HG02763 (cell line): Measurements from ENCODE around the gene ASIC3.
"Not testable (repeated sequence)": the region's sequence is repeated elsewhere in the genome, so short reads cannot be mapped to it uniquely, and the experiment has no call there.

Experiments used
- ATAC-seq: cut with Tn5 transposase; IDR thresholded peaks from one replicate; pipeline ENCODE4 v1.9.1; 2021; ENCODE audit warnings: mild to moderate bottlenecking, moderate library complexity; ENCODE audit not compliant: unreplicated experiment

The ASIC3 gene

GRCh38 chr7:151047976-151048815 is at the start of gene ASIC3:
Gene ASIC3, plus strand, starts transcription at chr7:151048531. Its CDS starts 355 bp downstream, at chr7:151048886.
- no peak for ATAC-seq

DNA sequence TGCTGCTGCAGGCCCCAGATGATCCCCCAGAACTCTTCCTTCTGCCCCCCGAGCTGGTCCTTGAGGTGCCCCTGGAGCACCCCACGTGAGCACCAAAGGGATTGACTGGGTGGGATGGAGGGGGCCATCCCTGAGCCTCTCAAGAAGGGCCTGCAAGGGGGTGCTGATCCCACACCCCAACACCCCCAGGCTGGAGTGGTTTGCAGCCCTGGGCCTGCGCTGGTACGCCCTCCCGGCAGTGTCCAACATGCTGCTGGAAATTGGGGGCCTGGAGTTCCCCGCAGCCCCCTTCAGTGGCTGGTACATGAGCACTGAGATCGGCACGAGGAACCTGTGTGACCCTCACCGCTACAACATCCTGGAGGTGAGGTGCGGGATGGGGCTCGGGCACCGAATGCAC is 49.3 kb upstream of the ASIC3 start:
- no peak for ATAC-seq

DNA sequence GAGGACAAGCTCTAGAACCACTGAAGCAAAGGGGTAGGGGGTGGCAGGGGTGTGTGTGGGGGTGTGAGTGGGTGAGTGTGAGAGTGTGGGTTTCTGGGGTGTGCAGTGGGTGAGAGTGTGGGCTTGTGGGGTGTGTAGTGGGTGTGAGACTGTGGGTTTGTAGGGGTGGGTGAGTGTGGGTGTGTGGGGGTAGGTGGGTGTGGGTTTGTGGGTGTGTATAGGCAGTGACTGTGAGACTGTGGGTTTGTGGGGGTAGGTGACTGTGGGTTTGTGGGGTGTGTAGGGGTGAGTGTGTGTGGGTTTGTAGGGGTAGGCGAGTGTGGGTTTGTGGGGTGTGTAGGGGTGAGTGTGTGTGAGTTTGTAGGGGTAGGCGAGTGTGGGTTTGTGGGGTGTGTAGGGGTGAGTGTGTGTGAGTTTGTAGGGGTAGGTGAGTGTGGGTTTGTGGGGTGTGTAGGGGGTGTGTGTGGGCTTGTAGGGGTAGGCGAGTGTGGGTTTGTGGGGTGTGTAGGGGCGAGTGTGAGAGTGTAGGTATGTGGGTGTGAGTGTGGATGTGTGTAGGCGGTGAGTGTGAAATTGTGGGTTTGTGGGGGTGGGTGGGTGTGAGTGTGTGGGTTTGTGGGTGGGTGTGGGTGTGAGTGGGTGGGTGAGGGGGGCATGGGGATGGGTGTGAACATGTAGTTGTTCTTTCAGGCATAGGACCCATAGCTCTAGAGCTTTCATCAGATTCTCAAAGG is 48.7 kb upstream of the ASIC3 start:
- no peak for ATAC-seq

DNA sequence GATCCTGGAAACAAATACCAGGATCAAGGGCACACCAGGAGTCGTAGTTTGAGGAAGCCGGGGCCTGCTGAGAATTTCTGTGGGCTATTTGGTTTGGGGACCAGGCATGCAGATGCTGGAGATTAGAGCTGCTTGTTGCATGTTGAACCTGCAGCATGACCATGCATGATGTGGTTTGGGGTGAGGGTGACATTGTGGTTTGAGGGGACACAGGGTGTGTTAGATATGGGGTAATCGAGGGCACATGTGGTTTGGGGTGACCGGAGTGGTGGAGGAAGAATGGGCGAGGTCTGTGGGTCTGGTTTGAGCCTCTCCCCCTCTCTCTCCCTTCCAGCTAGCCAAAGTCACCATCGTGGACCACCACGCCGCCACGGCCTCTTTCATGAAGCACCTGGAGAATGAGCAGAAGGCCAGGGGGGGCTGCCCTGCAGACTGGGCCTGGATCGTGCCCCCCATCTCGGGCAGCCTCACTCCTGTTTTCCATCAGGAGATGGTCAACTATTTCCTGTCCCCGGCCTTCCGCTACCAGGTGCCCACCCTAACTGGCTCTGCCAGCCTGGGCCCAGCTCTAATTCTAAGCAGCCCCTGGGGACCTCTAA is 47.3 kb upstream of the ASIC3 start:
- no peak for ATAC-seq

DNA sequence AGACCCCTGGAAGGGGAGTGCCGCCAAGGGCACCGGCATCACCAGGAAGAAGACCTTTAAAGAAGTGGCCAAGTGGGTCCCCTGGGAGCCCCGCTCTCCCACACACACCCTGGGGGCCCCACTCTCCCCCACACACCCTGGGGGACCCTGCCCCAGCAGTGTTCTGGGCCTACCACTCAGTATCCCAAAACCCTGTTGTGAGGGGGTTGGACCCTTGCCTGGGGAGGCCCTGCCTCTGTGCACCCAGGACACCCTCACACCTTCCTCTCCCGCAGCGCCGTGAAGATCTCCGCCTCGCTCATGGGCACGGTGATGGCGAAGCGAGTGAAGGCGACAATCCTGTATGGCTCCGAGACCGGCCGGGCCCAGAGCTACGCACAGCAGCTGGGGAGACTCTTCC is 46.8 kb upstream of the ASIC3 start:
- no peak for ATAC-seq

DNA sequence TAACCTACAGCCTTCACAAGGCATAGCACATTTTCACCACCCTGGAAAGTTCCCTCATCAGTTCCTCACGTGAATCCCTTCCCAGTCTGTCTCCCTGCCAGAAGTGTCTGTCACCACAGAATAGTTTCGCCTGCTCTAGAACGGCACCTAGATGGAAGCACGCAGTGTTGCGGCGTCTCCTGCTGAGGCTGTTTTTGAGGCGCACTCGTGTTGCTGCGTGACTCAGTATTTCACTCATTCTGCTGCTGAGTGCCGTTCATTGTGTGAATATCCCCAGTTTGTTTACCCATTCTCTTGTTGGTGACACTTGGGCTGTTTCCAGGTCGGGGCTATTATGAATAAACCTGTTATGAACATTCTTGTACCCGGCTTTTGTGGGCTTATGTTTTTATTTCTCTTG is 44.8 kb upstream of the ASIC3 start:
- no peak for ATAC-seq

- no peak for ATAC-seq
These were observed 42.8 kb upstream of the ASIC3 start for GRCh38 chr7:151005566-151005965.

- ATAC-seq, result no peak
These were observed 41.6 kb upstream of the ASIC3 start for GRCh38 chr7:151006590-151007300.

DNA sequence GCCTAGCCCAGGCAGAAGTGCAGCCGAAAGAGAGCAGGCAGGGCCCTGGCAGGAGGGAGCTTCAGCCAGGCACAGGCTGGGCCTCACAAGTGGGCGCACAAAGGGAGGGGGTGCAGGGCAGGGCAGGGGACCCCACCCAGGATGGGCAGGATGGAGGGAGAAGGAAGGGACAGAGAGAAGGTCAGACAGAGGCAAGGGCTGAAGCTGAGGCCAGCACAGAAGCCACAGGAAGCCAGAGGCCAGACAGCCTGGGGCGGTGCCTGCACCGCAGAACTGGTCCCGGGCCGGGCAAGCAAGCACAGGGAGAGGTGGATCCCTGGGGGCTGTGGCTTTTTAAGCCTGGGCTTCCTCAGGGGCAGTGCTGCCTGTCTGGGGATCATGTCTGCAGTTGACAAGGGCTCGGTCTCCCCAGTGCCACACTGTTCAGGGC is 40.8 kb upstream of the ASIC3 start:
- no peak for ATAC-seq

DNA sequence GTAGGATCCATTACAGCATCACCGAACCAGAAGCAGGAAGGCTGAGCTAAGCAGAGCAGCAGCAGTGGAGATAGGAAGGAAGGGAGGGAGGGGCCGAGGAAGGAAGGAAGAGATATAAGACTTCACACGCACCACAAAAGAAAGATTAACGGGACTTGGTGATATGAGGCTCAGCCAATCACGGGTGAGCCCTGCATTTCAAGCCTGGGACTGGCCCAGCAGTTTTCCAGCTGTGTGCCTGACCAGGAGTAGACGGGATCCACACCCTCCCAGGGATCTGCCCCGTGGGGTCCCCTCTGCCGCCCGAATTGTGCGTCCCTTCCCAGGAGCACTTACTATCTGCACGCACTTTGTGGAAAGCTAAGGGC is 40.2 kb upstream of the ASIC3 start:
- ATAC-seq, result no peak

DNA sequence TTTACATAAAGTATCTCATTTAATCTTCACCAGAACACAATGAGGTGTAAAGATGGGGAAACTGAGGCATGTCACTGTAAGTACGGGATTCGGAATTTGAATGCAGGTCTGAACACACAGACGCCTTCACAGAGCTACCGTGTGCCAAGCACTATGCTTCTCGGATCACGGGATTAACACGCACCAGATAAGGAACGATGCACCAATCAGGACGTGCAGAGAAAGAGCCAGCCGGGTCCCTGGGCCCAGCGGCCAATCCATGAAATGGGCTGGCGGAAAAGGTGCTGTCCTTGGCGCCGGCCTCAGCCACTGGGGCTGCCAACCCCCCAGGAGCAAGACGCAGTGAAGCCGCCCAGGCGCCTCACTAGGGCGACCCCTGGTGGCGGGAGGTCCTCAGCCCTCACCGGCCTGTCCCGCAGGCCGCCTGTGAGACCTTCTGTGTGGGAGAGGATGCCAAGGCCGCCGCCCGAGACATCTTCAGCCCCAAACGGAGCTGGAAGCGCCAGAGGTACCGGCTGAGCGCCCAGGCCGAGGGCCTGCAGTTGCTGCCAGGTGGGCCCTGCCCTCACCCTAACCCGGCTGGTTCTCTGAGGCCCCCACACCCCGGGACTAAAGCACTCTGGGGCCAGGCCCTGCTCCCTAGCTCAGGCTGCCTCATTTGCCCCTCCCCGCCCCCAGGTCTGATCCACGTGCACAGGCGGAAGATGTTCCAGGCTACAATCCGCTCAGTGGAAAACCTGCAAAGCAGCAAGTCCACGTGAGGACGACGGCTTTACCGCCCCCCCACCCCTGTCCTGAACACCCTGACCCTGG is 39.6 kb upstream of the ASIC3 start:
- no peak for ATAC-seq

DNA sequence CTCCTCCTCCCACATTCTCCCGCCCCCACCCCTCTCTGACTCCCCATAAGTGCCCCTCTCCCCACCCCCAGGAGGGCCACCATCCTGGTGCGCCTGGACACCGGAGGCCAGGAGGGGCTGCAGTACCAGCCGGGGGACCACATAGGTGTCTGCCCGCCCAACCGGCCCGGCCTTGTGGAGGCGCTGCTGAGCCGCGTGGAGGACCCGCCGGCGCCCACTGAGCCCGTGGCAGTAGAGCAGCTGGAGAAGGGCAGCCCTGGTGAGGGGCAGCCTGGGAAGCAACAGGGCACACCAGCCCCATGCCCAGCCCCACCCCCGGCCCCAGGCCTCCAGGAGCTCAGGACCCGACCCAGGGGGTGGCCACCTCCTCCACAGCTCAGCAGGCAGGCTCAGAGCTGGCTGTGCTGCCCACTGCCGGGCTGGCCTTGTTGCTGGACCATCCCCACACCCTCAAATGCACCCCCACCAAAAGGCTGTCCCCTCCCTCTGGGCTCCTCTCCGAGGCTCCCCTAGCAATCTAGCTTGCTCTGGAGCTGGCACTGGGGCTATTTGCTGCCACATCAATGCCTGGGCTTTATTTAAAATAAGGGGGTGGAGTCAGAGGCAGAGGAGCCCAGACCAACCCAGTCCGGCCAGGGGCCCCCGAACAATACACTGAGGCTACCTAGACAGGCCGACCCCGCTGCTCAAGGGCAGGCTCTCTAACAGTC is 38.8 kb upstream of the ASIC3 start:
- ATAC-seq, result no peak

DNA sequence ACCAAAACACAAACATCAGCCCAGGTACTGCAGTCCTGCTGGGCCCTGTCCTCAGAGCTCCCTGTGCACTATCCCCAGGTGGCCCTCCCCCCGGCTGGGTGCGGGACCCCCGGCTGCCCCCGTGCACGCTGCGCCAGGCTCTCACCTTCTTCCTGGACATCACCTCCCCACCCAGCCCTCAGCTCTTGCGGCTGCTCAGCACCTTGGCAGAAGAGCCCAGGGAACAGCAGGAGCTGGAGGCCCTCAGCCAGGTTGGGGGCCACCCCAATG is 38.4 kb upstream of the ASIC3 start:
- no peak for ATAC-seq

DNA sequence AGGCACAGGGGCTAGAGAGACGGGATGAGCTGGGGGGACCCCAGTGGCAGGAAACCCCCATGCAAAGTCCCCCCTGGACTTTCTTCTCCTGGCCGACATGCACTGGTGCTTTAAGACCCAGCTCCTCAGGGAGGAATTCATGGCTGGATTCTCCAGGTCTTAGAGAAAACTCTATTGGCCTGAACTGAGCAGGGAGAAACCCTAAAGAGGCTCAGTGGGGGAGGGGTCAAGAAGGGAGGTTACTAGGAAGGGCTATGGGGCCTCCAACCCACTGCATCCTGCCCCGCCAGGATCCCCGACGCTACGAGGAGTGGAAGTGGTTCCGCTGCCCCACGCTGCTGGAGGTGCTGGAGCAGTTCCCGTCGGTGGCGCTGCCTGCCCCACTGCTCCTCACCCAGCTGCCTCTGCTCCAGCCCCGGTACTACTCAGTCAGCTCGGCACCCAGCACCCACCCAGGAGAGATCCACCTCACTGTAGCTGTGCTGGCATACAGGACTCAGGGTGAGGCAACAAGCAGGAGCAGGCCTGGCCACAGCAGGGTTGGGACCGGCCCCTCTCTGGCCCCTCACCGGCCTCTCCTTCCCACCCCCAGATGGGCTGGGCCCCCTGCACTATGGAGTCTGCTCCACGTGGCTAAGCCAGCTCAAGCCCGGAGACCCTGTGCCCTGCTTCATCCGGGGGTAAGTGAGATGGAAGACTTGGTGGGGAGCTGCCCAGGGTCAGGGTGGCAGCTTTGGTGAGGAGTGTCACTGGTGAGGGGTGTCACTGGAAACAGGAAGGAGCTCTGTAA is 37.8 kb upstream of the ASIC3 start:
- no peak for ATAC-seq

DNA sequence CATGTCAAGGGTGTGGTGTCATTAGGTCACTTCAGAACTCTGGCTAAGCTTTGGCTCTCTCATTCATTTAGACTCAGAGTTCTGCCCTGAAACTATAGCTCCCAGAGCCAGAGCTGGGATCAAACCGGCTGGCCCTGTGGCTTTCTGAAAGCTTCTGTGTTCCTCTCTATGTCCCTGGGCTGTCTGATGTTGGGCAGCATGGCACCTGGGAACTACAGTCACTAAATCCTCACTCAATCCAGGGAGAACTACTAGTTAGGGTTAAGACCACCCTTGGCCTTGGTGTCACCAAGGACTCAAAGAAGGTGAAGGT is 37.3 kb upstream of the ASIC3 start:
- ATAC-seq, result no peak

- ATAC-seq, result not testable (repeated sequence)
These were observed 36.7 kb upstream of the ASIC3 start for GRCh38 chr7:151011616-151012015.

DNA sequence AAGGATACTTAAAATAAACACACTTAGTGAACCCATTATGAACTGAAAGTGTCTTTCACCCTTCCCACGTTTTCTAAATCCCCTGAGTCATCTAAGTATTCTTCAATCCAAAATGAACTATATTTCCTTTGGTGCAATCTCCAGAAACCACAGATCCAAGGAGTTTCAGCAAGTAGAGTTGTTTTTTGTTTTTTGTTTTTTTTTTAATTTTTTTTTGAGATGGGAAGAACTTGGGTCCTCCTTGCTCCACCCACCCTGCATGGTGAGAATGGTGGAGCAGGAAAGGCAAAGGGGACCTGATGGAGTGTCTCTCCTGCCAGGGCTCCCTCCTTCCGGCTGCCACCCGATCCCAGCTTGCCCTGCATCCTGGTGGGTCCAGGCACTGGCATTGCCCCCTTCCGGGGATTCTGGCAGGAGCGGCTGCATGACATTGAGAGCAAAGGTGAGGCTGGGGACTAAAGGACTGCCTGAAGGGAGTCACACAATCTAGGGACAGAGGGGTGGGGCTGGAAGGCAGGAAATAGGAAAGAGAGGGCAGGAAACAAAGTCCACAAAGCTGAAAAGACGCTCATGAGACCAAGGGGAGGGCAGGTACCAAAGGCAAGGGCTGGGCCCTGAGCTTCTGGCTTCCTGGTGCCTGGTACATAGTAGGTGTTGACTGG is 36.2 kb upstream of the ASIC3 start:
- ATAC-seq, result no peak

- ATAC-seq, result no peak
These were observed 35.4 kb upstream of the ASIC3 start for GRCh38 chr7:151012911-151013347.

- no peak for ATAC-seq
These were observed 35.0 kb upstream of the ASIC3 start for GRCh38 chr7:151013356-151013732.
